ENCODE results near the gene WDFY2.

- TF ChIP-seq GATA2 (IDR thresholded peaks at IDR 0.05; ENCODE audit: low read depth, low read length) = no peak
- no peak for TF ChIP-seq GATA3 (IDR thresholded peaks at IDR 0.05; ENCODE audit: low read depth, low read length)
These were observed 32.2 kb upstream of the WDFY2 start for GRCh38 chr13:51552027-51552426.

All from SH-SY5Y (cell line).